Activated CD4-positive, alpha-beta T cell treated with anti-CD3 and anti-CD28 coated beads, Interleukin-2, amount 50 U/mL, for 4 hours (primary cell): ENCODE measurements around the gene MAP1B.

Experiments
- DNase-seq, 2 experiments: peaks; one replicate each; pipeline ENCODE4 v3.0.0-alpha.2; 2020

The MAP1B gene

GRCh38 chr5:72134226-72134899, 27.1 kb downstream of the MAP1B start:
- no peak for DNase-seq

- no peak for DNase-seq
Measured at GRCh38 chr5:72137826-72138409, 30.6 kb downstream of the MAP1B start.

GRCh38 chr5:72138943-72139521, 31.8 kb downstream of the MAP1B start:
- no peak for DNase-seq

GRCh38 chr5:72140711-72141110, 33.4 kb downstream of the MAP1B start:
- DNase-seq: no peak

- DNase-seq: no peak
Measured at GRCh38 chr5:72141440-72142355, 34.4 kb downstream of the MAP1B start.

GRCh38 chr5:72144762-72145161, 37.5 kb downstream of the MAP1B start:
- DNase-seq: no peak

- no peak for DNase-seq
Measured at GRCh38 chr5:72145348-72145747, 38.1 kb downstream of the MAP1B start.

- no peak for DNase-seq
Measured at GRCh38 chr5:72146056-72146455, 38.8 kb downstream of the MAP1B start.

GRCh38 chr5:72147569-72147968, 40.3 kb downstream of the MAP1B start:
- no peak for DNase-seq

- DNase-seq: no peak
Measured at GRCh38 chr5:72149742-72150141, 42.5 kb downstream of the MAP1B start.

GRCh38 chr5:72151169-72151568, 43.9 kb downstream of the MAP1B start:
- DNase-seq: no peak

- no peak for DNase-seq
Measured at GRCh38 chr5:72151646-72152045, 44.4 kb downstream of the MAP1B start.

GRCh38 chr5:72152545-72152944, 45.3 kb downstream of the MAP1B start:
- DNase-seq: no peak

GRCh38 chr5:72153551-72153950, 46.3 kb downstream of the MAP1B start:
- DNase-seq: no peak

- no peak for DNase-seq
Measured at GRCh38 chr5:72154076-72154756, 46.9 kb downstream of the MAP1B start.

GRCh38 chr5:72156946-72157624, 49.8 kb downstream of the MAP1B start:
- DNase-seq: no peak

GRCh38 chr5:72157625-72157962, 50.3 kb downstream of the MAP1B start:
- DNase-seq: no peak

- DNase-seq: no peak
Measured at GRCh38 chr5:72159501-72159911, 52.2 kb downstream of the MAP1B start.

GRCh38 chr5:72160329-72160728, 53.1 kb downstream of the MAP1B start:
- DNase-seq: no peak

GRCh38 chr5:72160959-72161358, 53.7 kb downstream of the MAP1B start:
- no peak for DNase-seq

- no peak for DNase-seq
Measured at GRCh38 chr5:72161951-72162350, 54.7 kb downstream of the MAP1B start.

- no peak for DNase-seq
Measured at GRCh38 chr5:72163349-72163983, 56.2 kb downstream of the MAP1B start.
